Fibroblast of upper back skin (primary cell): ENCODE data around the gene ZBTB7A.

Experiments
- DNase-seq: peaks from one replicate; pipeline ENCODE4 v3.0.0-alpha.2; 2013

The ZBTB7A gene

GRCh38 chr19:4066176-4066606, 508 bp downstream of the ZBTB7A start:
- no peak for DNase-seq

- DNase-seq: peak; percentile 98
These were observed 1.1 kb downstream of the ZBTB7A start for GRCh38 chr19:4065430-4066175.

DNA sequence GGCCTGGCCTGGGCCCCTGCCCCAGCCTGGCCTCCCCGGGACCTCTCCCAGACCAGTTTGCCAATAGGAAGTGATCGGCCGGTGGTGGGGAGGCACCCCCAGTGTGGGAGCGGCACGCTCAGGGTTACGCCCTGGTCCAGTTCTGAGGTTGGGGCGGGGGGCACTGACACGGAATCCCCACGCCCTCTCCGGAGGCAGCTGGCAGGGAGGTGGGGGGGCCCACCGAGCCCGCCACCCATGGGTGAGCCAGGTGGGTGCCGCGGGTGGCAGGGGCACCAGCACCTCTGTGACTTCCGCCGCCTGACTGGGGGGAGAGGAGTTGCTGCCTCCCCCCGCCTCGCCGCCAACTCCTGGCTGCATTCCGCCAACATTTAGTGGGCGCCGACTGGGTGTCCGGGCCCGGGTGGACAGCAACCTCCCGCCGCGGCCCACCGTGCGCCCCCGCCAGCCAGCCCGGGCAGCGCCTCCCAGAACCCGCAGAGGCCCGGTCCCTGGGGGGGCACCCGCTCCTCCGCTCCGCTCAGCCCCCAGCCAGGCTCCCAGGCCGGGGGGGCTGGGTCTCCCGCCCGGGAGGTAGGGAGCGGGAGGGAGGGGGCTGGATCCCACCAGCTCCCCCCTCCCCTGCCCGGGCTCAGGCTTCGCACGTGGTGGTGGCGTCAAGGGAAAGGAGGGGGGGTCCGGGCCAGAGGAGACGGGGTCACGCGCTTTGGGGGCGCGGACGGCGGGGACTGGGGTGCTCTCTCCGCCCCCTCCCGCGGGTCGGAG, 2.0 kb downstream of the ZBTB7A start:
- DNase-seq: no peak

GRCh38 chr19:4064149-4064495, 2.6 kb downstream of the ZBTB7A start:
- no peak for DNase-seq

- no peak for DNase-seq
These were observed 3.1 kb downstream of the ZBTB7A start for GRCh38 chr19:4063369-4064148.

DNA sequence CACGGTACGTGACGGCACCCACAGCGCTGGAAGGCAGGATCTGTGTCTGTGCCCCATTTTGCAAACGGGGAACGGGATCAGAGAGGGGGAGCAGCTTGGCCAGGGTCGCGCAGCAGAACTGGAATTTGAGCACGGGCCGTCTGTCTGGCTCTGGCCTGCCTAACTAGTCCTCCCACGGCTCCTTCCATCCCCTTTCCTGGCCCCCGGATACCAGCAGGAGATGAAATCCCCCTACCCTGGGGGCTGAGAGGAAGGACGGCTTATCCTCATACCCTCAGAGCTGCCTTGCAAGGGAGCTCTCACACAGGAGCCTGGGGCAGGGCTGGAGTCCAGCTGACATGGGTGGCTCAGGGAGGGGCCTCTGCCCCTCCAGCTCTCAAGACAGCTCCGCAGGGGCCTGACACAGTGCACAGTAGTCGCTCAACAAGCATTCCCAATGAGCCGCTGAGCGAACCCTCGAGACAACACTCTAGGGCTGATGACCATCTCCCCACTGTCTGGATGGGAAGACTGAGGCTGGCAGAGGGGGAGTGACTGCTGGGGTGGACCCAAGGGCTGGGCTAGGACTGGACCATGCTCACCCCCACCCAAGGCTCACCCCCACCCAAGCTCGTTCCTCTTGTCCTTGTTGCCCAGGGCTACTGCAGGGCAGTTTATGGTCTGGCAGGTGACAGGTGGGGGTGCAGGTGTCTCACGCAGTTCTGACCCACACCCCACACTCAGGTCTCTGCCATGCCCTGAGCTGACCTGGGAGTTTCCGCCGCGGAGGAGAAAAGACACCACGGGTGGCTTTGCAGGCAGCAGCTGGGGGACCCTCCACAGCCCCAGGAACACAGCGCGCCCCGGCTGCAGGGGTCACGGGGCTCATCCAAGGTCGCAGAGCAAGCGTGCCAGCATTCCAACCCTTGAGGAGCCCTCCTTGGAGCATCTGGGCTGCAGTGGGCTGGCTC, 4.0 kb downstream of the ZBTB7A start:
- no peak for DNase-seq

DNA sequence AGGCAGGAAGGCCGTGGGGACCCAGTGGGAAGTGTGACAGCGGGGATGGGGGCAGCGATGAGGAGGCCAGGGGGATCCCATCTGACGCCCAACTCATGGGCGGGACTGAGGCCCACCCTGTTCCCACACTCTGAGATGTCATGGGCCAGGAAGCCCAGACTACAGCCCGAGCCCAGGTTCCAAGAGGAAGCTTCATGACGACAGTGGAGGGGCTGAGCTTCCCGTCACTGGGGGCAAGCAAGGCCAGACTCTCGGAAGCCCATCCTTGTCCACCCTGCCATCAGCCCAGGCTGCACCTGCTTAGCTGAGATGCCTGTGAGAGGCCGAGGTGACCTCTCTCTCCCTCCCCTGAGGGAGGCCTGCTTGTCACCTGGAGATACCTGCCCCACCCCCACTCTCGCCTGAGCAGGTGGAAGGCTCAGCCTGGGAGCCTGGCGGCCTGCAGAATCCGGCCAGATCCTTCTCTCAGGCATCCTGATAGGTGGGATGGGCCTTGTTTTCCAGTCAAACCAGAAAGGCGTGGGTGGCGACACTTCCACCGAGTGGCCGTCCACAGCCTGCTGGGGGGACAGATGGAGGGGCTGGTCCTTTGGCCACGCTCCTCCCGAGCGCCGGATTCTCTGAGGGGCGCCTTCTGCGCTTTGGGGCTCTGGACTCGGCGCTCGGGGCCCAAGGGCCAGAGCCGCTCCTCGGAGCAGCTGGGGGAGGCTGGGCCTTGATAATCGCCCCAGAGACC, 4.8 kb downstream of the ZBTB7A start:
- no peak for DNase-seq

- no peak for DNase-seq
These were observed 5.5 kb downstream of the ZBTB7A start for GRCh38 chr19:4061178-4061682.

DNA sequence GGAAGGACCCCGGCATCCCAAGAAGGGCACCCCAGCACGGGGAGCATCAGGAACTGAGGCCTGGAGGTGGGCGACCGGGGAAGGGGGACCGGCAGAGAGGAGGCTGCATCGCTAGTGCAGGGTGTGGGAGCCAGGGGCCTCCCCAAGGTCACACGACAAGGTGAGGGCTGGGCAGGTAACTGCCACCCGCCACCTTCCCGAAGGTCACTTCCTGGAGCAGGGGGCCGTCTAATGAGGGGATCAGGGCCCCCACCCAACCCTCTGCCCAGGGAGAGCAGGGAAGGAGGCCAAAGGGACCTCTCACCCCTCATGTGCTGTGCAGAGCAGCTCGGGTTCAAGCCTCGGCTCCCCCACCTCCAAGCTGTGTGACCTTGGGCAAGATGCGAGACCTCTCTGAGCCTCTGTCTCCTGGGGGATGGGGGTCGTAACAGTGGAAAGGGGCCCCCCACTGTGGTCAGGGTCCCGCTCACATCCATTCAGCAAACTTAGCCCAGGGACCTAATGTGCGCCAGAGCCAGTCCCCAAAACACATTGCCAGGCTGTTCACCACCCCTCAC, 6.0 kb downstream of the ZBTB7A start:
- no peak for DNase-seq

DNA sequence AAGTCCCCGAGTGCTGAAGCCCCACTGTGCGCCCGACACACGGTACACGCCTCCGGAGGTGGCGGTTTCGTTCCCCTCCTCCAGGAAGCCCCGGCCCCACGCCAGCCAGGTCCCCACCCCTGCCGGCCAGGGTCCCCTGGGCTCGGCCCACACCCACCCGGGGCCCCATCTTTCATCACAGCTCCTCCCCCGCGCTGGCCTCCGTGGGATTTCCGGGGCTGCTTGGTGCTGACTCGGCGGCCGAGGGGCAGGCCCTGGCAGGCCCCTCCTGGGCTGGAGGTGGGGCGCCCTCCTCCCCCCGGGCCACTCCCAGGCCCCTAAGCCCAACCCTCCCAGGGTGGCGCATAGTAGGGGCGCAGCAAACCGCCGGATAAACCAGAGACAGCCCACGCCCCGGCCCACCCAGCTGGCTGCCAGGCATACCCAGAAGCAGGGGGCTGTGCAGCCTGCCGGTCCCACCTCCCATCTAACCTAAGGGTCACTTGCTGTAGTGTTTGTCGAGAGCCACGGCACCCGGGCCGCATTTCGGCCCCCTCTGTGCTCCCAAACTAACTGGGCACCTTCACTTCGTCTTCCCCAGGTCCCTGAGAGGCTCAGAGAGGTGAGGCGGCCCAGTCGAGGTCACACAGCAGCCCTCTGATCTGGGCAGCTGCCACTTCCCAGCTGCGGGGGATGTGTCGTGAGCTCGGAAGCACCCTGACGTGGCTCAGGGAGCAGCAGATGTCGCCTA, 6.6 kb downstream of the ZBTB7A start:
- DNase-seq: no peak

DNA sequence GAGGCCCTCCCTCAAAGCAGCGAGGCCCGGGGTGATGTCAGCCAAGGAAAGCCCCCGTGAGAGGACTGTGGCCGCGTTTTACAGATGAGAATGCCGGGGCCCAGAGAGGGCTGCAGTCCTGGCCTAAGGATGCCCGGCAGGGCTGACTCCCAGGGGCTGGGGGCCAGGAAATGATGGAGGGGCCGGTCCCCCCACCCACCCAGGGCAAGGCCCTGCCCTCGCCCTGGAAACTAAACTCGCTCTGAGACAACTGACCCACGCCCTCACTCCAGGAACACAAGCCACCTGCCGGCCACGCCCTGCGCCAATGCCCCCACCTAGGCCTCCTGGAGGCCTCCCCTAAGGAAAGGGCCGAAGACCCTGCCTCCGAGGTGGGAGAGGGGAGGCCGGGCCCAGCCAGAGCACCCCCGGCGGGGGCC, 7.2 kb downstream of the ZBTB7A start:
- no peak for DNase-seq

DNA sequence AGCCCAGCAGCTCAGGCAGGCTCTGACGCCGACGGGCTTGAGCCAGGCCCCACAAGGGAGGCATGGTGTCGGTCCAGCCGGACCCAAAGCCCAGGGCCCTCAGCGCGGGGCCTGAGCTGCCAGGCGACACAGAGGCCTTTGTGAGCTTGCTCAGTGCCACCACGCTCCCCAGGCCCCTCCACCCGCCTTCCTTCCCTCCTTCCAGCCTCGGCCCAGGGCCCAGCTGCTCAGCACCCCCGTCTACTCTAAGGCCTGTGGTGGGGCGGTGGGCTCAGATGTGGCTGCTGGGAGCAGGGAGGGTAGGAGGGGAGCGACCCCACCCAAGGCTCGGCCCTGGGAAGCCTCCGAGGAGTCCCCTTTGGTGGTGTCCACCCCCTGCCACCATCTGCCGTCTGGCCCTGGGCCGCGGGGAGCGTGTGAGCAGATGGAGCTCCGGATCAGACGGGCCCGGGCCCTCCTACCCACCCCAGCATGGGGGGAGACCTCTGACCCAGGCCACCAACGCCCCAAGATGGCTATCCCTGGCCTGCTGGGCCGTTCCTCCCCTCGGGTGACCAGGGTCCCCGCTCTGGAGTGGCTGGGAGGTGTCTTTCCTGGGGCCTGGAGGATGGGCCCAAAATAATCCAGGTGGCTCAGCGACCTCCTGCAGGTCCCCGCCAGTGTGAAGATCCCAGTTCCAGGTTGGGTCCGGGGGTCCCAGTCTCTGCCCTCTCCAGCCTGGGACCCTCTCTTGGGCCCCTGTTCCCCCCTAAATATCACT, 7.8 kb downstream of the ZBTB7A start:
- no peak for DNase-seq

DNA sequence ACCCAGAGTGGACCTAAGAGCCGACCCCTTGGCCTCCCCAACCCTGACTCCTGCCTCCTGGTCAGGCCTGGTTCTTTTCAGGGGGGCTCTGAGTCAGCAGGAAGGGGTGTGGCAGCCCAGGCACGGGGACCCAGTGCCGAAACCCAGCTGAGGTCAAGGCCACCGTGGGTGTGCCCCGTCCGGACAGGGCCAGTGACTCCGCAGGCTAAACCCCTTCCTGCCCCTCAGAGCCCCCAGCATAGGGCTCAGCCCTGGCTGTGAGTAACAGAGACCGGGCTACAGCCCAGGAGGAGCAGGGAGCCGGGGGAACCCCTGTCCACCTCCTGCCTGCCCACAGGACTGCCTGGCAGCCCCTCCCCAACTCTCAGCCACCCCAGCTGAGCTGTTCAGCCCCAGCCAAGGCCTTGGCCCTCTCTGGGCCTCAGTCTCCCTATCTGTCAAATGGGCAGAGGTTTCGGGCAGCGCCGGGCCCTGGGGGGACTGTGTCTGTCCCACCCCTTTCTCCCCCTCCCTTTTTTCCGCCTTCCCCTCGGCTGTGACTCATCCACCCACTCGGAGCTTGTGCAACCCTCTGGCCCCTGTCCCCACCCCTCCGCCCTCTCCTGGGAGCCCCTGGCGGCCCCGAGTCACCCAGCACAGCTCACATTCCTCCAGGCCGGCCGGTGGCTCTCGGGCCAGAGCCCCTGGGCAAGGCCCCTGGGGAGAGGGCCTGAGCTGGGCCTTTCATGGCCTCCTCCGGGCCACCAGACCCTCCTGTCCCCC, 8.6 kb downstream of the ZBTB7A start:
- peak; percentile 69 for DNase-seq

- DNase-seq: no peak
These were observed 11.5 kb downstream of the ZBTB7A start for GRCh38 chr19:4055209-4055552.

- no peak for DNase-seq
These were observed 12.1 kb downstream of the ZBTB7A start for GRCh38 chr19:4054441-4055208.

GRCh38 chr19:4053423-4054324, 13.0 kb downstream of the ZBTB7A start:
- DNase-seq: no peak

DNA sequence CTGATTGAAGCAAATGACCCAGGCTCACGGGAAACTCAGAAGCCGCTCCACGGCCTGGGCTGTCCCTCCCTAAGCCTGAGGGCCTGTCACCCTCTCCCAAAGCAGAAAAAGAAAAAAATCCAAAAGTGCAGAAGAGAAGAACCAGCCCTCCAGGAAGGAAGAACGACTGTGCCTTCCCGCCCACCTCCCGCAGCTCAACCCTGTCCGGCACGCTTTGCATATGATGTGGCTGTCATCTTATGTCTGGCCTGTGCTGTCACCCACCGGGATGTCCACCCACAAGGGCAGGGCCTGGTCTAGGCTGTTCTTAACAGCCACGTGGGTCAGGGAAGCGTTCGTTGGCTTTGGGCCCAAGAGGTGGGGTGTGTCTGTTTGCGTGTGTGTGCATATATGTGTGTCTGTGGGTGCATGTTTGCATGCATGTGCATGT, 13.7 kb downstream of the ZBTB7A start:
- DNase-seq: no peak
